ENCODE results near the gene BTRC.

BTRC gene

GRCh38 chr10:101529725-101530553 is 176.0 kb downstream of the BTRC start:
- Histone ChIP-seq H3K27ac (ENCODE audit: low read length) (no peak overlapping the region), H3K4me1 (ENCODE audit: control insufficient read depth, low read depth, low read length) (peaks cover 11% of the 10 kb centered on the region), H3K36me3 (ENCODE audit: control insufficient read depth, low read depth, low read length) (no peaks in the 10 kb centered on the region), H3K4me3 (ENCODE audit: low read length) (no peak overlapping the region), H3K9me3 (ENCODE audit: control insufficient read depth, low read depth, low read length) (no peaks in the 10 kb centered on the region), H3K27me3 (ENCODE audit: control insufficient read depth, insufficient read depth, low read length) (no peaks in the 10 kb centered on the region), H3K9ac (ENCODE audit: low read length) (no peak overlapping the region)

GRCh38 chr10:101535949-101536348 is 182.0 kb downstream of the BTRC start:
- peaks cover 4% of the 10 kb centered on the region for H3K36me3 ChIP-seq (ENCODE audit: control insufficient read depth, low read depth, low read length)
- H3K27me3 ChIP-seq (ENCODE audit: control insufficient read depth, insufficient read depth, low read length) = no peaks in the 10 kb centered on the region
- H3K4me3 ChIP-seq (ENCODE audit: low read length) = no peak overlapping the region
- no peak overlapping the region for H3K9ac ChIP-seq (ENCODE audit: low read length)
- no peak overlapping the region for H3K27ac ChIP-seq (ENCODE audit: low read length)
- H3K9me3 ChIP-seq (ENCODE audit: control insufficient read depth, low read depth, low read length) = no peaks in the 10 kb centered on the region
- no peaks in the 10 kb centered on the region for H3K4me1 ChIP-seq (ENCODE audit: control insufficient read depth, low read depth, low read length)

- Histone ChIP-seq H3K4me3 (ENCODE audit: low read length) (no peak overlapping the region), H3K27ac (ENCODE audit: low read length) (no peak overlapping the region), H3K9me3 (ENCODE audit: control insufficient read depth, low read depth, low read length) (no peaks in the 10 kb centered on the region), H3K4me1 (ENCODE audit: control insufficient read depth, low read depth, low read length) (no peaks in the 10 kb centered on the region), H3K36me3 (ENCODE audit: control insufficient read depth, low read depth, low read length) (peaks cover 4% of the 10 kb centered on the region), H3K9ac (ENCODE audit: low read length) (no peak overlapping the region), H3K27me3 (ENCODE audit: control insufficient read depth, insufficient read depth, low read length) (no peaks in the 10 kb centered on the region)
These were observed 182.8 kb downstream of the BTRC start for GRCh38 chr10:101536800-101537199.

- H3K27ac ChIP-seq (ENCODE audit: low read length) = no peak overlapping the region
These were observed 184.5 kb downstream of the BTRC start for GRCh38 chr10:101538446-101538845.

GRCh38 chr10:101545898-101546297 is 191.9 kb downstream of the BTRC start:
- Histone ChIP-seq H3K4me3 (ENCODE audit: low read length) (no peak overlapping the region), H3K27me3 (ENCODE audit: control insufficient read depth, insufficient read depth, low read length) (no peaks in the 10 kb centered on the region), H3K4me1 (ENCODE audit: control insufficient read depth, low read depth, low read length) (no peaks in the 10 kb centered on the region), H3K9ac (ENCODE audit: low read length) (no peak overlapping the region), H3K9me3 (ENCODE audit: control insufficient read depth, low read depth, low read length) (no peaks in the 10 kb centered on the region), H3K36me3 (ENCODE audit: control insufficient read depth, low read depth, low read length) (no peaks in the 10 kb centered on the region), H3K27ac (ENCODE audit: low read length) (no peak overlapping the region)

More at GRCh38 chr10:101538446-101538845, 184.5 kb downstream of the BTRC start:
- Histone ChIP-seq H3K36me3 (ENCODE audit: control insufficient read depth, low read depth, low read length) (peaks cover 4% of the 10 kb centered on the region), H3K4me3 (ENCODE audit: low read length) (no peak overlapping the region), H3K9ac (ENCODE audit: low read length) (no peak overlapping the region), H3K9me3 (ENCODE audit: control insufficient read depth, low read depth, low read length) (no peaks in the 10 kb centered on the region), H3K4me1 (ENCODE audit: control insufficient read depth, low read depth, low read length) (no peaks in the 10 kb centered on the region), H3K27me3 (ENCODE audit: control insufficient read depth, insufficient read depth, low read length) (no peaks in the 10 kb centered on the region)

- no peak overlapping the region for H3K4me3 ChIP-seq (ENCODE audit: low read length)
- no peaks in the 10 kb centered on the region for H3K4me1 ChIP-seq (ENCODE audit: control insufficient read depth, low read depth, low read length)
- peaks cover 4% of the 10 kb centered on the region for H3K36me3 ChIP-seq (ENCODE audit: control insufficient read depth, low read depth, low read length)
- H3K27me3 ChIP-seq (ENCODE audit: control insufficient read depth, insufficient read depth, low read length) = no peaks in the 10 kb centered on the region
- H3K9ac ChIP-seq (ENCODE audit: low read length) = no peak overlapping the region
- H3K27ac ChIP-seq (ENCODE audit: low read length) = no peak overlapping the region
- no peaks in the 10 kb centered on the region for H3K9me3 ChIP-seq (ENCODE audit: control insufficient read depth, low read depth, low read length)
These were observed 197.0 kb downstream of the BTRC start for GRCh38 chr10:101550965-101551364.

GRCh38 chr10:101552442-101552841 is 198.5 kb downstream of the BTRC start:
- Histone ChIP-seq H3K4me3 (ENCODE audit: low read length) (no peak overlapping the region), H3K9me3 (ENCODE audit: control insufficient read depth, low read depth, low read length) (no peaks in the 10 kb centered on the region), H3K36me3 (ENCODE audit: control insufficient read depth, low read depth, low read length) (peaks cover 4% of the 10 kb centered on the region), H3K27ac (ENCODE audit: low read length) (no peak overlapping the region), H3K4me1 (ENCODE audit: control insufficient read depth, low read depth, low read length) (no peaks in the 10 kb centered on the region), H3K27me3 (ENCODE audit: control insufficient read depth, insufficient read depth, low read length) (no peaks in the 10 kb centered on the region), H3K9ac (ENCODE audit: low read length) (no peak overlapping the region)

- Histone ChIP-seq H3K4me3 (ENCODE audit: low read length) (no peak overlapping the region), H3K27ac (ENCODE audit: low read length) (no peak overlapping the region), H3K4me1 (ENCODE audit: control insufficient read depth, low read depth, low read length) (no peaks in the 10 kb centered on the region), H3K9me3 (ENCODE audit: control insufficient read depth, low read depth, low read length) (no peaks in the 10 kb centered on the region), H3K27me3 (ENCODE audit: control insufficient read depth, insufficient read depth, low read length) (no peaks in the 10 kb centered on the region), H3K36me3 (ENCODE audit: control insufficient read depth, low read depth, low read length) (peaks cover 4% of the 10 kb centered on the region), H3K9ac (ENCODE audit: low read length) (no peak overlapping the region)
These were observed 203.6 kb downstream of the BTRC start for GRCh38 chr10:101557541-101557940.

- H3K4me1 ChIP-seq (ENCODE audit: control insufficient read depth, low read depth, low read length) = no peaks in the 10 kb centered on the region
- H3K27ac ChIP-seq (ENCODE audit: low read length) = no peak overlapping the region
- H3K9ac ChIP-seq (ENCODE audit: low read length) = no peak overlapping the region
- peaks cover 2% of the 10 kb centered on the region for H3K36me3 ChIP-seq (ENCODE audit: control insufficient read depth, low read depth, low read length)
- H3K9me3 ChIP-seq (ENCODE audit: control insufficient read depth, low read depth, low read length) = no peaks in the 10 kb centered on the region
- H3K27me3 ChIP-seq (ENCODE audit: control insufficient read depth, insufficient read depth, low read length) = peaks cover 1% of the 10 kb centered on the region
- no peak overlapping the region for H3K4me3 ChIP-seq (ENCODE audit: low read length)
These were observed 204.2 kb downstream of the BTRC start for GRCh38 chr10:101558204-101558603.

GRCh38 chr10:101558671-101559595 is 205.0 kb downstream of the BTRC start:
- H3K27ac ChIP-seq (ENCODE audit: low read length) = no peak overlapping the region
- no peaks in the 10 kb centered on the region for H3K9me3 ChIP-seq (ENCODE audit: control insufficient read depth, low read depth, low read length)
- H3K36me3 ChIP-seq (ENCODE audit: control insufficient read depth, low read depth, low read length) = no peaks in the 10 kb centered on the region
- H3K9ac ChIP-seq (ENCODE audit: low read length) = no peak overlapping the region
- H3K4me1 ChIP-seq (ENCODE audit: control insufficient read depth, low read depth, low read length) = no peaks in the 10 kb centered on the region
- peaks cover 4% of the 10 kb centered on the region for H3K27me3 ChIP-seq (ENCODE audit: control insufficient read depth, insufficient read depth, low read length)
- no peak overlapping the region for H3K4me3 ChIP-seq (ENCODE audit: low read length)

GRCh38 chr10:101559596-101560297 is 205.8 kb downstream of the BTRC start:
- no peaks in the 10 kb centered on the region for H3K9me3 ChIP-seq (ENCODE audit: control insufficient read depth, low read depth, low read length)
- no peaks in the 10 kb centered on the region for H3K4me1 ChIP-seq (ENCODE audit: control insufficient read depth, low read depth, low read length)
- no peaks in the 10 kb centered on the region for H3K36me3 ChIP-seq (ENCODE audit: control insufficient read depth, low read depth, low read length)
- no peak overlapping the region for H3K9ac ChIP-seq (ENCODE audit: low read length)
- H3K4me3 ChIP-seq (ENCODE audit: low read length) = no peak overlapping the region
- H3K27ac ChIP-seq (ENCODE audit: low read length) = no peak overlapping the region
- peaks cover 4% of the 10 kb centered on the region for H3K27me3 ChIP-seq (ENCODE audit: control insufficient read depth, insufficient read depth, low read length)

Measured in iPS-18a (cell line).